Cardiac septum (tissue), 1 donor: ENCODE results near the gene NFXL1. TPM values are rescaled to one million over a fixed set of nuclear protein-coding genes. Genes with fewer than 3 reads are reported as not detected.

Experiments
- total RNA-seq: library from RNA; stranded (reverse); fragmentation: NEBNext Ultra II Directional; extraction: Animal tissue kit (Norgen Biotek cat#: 25700); gene quantifications from one replicate; pipeline ENCODE4 v1.2.1, GENCODE V29; 2021
- donor health status: DM: no; HTN: no; CAD: no.

NFXL1 gene
- total RNA-seq, 1 donor from 2014 or later: 6.0 TPM

Other genes starting within 250 kb of the NFXL1 start
- 3.4 TPM for gene CORIN, start 76.5 kb downstream of the NFXL1 start, total RNA-seq
- 0.89 TPM for gene CNGA1, start 102.1 kb upstream of the NFXL1 start, total RNA-seq
- gene NIPAL1, start 102.2 kb upstream of the NFXL1 start, total RNA-seq: 0.43 TPM
- 1.2 TPM for gene TXK, start 219.7 kb upstream of the NFXL1 start, total RNA-seq